Thyroid gland (tissue), 4 donors: ENCODE measurements around the gene SYT13. TPM values are rescaled to one million over a fixed set of nuclear protein-coding genes. Genes with fewer than 3 reads are reported as not detected.

Experiments used
- DNase-seq, 2 donors: peaks; one replicate each; pipeline ENCODE4 v3.0.0-alpha.2; 2019
- H3K27ac ChIP-seq, 3 donors: fragments of 200-600 bp; sonication (generic); 1 replicate in 2 of 3; 2 replicates in 1 of 3; pipeline ENCODE4 v1.5.1; 2016 to 2019; ENCODE audit warnings: mild to moderate bottlenecking in 1 of 3, moderate library complexity in 1 of 3
- H3K27me3 ChIP-seq: fragments of 200-600 bp; sonication (generic); one replicate; pipeline ENCODE4 v1.5.1; 2019
- H3K36me3 ChIP-seq, 2 donors: fragments of 200-600 bp; sonication (generic); one replicate each; pipeline ENCODE4 v1.5.1; 2016 to 2019
- H3K4me1 ChIP-seq, 2 donors: fragments of 200-600 bp; sonication (generic); one replicate each; pipeline ENCODE4 v1.5.1; 2017 to 2019
- H3K4me3 ChIP-seq, 3 donors: fragments of 200-600 bp; sonication (generic); replicated peaks in 1 of 3; 1 replicate in 2 of 3; 2 replicates in 1 of 3; pipeline ENCODE4 v1.5.1; 2016; ENCODE audit warnings: mild to moderate bottlenecking in 1 of 3
- H3K9me3 ChIP-seq: fragments of 200-600 bp; sonication (generic); one replicate; pipeline ENCODE4 v1.5.1; 2017
- POLR2A ChIP-seq, 2 donors: fragments of 450-650 bp; IDR thresholded peaks; one replicate each; pipeline ENCODE4 v1.6.1; 2017; ENCODE audit warnings: antibody characterized with exemption in 2 of 2, mild to moderate bottlenecking in 2 of 2, moderate library complexity in 1 of 2
- WGBS, 2 donors: methylation state at CpG; one replicate each; pipeline ENCODE4 v1.1.5; 2017; 5-methylcytosine and 5-hydroxymethylcytosine counted together
- intact Hi-C: fragments of 100-400 bp; cut with DNase I; formaldehyde crosslinking; loops from one replicate; pipeline ENCODE4 v1.15.1; 2023
- total RNA-seq, 4 donors: library from RNA; depleted of rRNA; stranded (reverse); fragments of >200 nt; gene quantifications; one replicate each; pipeline ENCODE4 v1.2.3, GENCODE V29; 2016
- TF ChIP-seq, protein P1 (sequence below), 6 experiments: fragments of 200-600 bp in 3 of 6; fragments of 450-650 bp in 3 of 6; sonication (generic) in 3 of 6; IDR thresholded peaks; one replicate each; pipeline ENCODE4 v1.5.1; 2016 to 2019; ENCODE audit warnings: antibody characterized with exemption in 6 of 6, mild to moderate bottlenecking in 2 of 6, inconsistent platforms in 1 of 6, moderate library complexity in 1 of 6

Gene SYT13
- total RNA-seq, 4 donors from 2014 or later = 1.6 to 12.7 (median 4.3) TPM

DNA sequence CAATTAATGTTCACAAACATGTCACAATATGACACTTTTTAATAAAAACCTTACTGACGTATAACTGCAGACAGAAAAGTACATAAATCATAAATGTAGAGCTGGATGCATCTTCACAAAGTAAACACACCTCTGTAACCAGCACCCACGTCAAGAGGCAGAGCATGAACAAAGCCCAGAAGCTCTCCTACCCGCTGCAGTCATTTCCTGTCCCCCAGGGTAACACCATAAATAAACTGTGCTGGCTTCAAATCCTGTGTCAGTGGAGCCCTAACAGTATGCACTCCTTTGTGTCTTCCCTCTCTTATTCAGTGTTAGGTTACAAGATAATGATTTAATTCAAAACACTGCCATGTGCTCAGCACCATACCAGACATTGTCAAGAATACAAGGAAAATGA, 5.7 kb downstream of the SYT13 start:
- Histone ChIP-seq H3K4me1 (peaks cover 3 to 7% of the 10 kb centered on the region in 2 donors), H3K36me3 (no peaks in the 10 kb centered on the region), H3K27ac (no peak overlapping the region), H3K9me3 (no peaks in the 10 kb centered on the region), H3K27me3 (no peaks in the 10 kb centered on the region), H3K4me3 (no peak overlapping the region)
- no peak for DNase-seq
- TF ChIP-seq, protein P1, sequence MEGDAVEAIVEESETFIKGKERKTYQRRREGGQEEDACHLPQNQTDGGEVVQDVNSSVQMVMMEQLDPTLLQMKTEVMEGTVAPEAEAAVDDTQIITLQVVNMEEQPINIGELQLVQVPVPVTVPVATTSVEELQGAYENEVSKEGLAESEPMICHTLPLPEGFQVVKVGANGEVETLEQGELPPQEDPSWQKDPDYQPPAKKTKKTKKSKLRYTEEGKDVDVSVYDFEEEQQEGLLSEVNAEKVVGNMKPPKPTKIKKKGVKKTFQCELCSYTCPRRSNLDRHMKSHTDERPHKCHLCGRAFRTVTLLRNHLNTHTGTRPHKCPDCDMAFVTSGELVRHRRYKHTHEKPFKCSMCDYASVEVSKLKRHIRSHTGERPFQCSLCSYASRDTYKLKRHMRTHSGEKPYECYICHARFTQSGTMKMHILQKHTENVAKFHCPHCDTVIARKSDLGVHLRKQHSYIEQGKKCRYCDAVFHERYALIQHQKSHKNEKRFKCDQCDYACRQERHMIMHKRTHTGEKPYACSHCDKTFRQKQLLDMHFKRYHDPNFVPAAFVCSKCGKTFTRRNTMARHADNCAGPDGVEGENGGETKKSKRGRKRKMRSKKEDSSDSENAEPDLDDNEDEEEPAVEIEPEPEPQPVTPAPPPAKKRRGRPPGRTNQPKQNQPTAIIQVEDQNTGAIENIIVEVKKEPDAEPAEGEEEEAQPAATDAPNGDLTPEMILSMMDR (IDR thresholded peaks at IDR 0.05) = no peak
- no peak for TF ChIP-seq POLR2A (IDR thresholded peaks at IDR 0.05)
- WGBS, 2 donors = 71 to 75% methylated on average over 3 of the region's 3 CpGs
- intact Hi-C loops = no loop called here

GRCh38 chr11:45279645-45280044, 6.5 kb downstream of the SYT13 start:
- H3K27ac ChIP-seq = no peak overlapping the region
- H3K4me1 ChIP-seq = peaks cover 3 to 4% of the 10 kb centered on the region in 2 donors
- H3K27me3 ChIP-seq = no peaks in the 10 kb centered on the region
- no peak overlapping the region for H3K4me3 ChIP-seq
- TF ChIP-seq POLR2A (IDR thresholded peaks at IDR 0.05) = no peak
- TF ChIP-seq, protein P1 (IDR thresholded peaks at IDR 0.05) = no peak
- WGBS, 2 donors = 94 to 97% methylated on average over 2 of the region's 2 CpGs
- no peaks in the 10 kb centered on the region for H3K36me3 ChIP-seq
- no peak for DNase-seq
- intact Hi-C loops = no loop called here
- no peaks in the 10 kb centered on the region for H3K9me3 ChIP-seq

DNA sequence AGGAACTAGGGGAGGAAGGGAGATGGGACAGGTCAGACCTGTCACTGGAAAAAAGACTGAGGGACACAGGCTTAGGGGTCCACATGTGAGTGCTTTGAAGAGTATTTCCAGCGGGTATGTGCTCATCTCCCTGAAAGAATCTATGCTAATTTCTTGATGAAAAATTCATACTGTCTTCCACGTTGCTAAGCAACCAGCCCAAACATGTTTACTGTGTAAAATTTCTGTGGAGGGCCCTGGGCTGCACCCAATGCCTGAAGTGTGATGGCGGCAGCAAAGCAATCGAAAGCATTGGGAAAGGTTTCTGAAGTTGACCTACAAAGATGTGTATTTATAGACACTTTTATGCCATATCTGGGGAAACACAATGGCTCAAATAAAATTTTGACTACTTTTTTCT, 7.4 kb downstream of the SYT13 start:
- H3K27ac ChIP-seq = no peak overlapping the region
- intact Hi-C loops = no loop called here
- peaks cover 3 to 4% of the 10 kb centered on the region in 2 donors for H3K4me1 ChIP-seq
- H3K36me3 ChIP-seq = no peaks in the 10 kb centered on the region
- H3K27me3 ChIP-seq = no peaks in the 10 kb centered on the region
- DNase-seq = no peak
- 90 to 98% methylated on average over 4 of the region's 4 CpGs for WGBS, 2 donors
- TF ChIP-seq, protein P1 (IDR thresholded peaks at IDR 0.05) = no peak
- no peak for TF ChIP-seq POLR2A (IDR thresholded peaks at IDR 0.05)
- H3K9me3 ChIP-seq = no peaks in the 10 kb centered on the region
- no peak overlapping the region for H3K4me3 ChIP-seq

DNA sequence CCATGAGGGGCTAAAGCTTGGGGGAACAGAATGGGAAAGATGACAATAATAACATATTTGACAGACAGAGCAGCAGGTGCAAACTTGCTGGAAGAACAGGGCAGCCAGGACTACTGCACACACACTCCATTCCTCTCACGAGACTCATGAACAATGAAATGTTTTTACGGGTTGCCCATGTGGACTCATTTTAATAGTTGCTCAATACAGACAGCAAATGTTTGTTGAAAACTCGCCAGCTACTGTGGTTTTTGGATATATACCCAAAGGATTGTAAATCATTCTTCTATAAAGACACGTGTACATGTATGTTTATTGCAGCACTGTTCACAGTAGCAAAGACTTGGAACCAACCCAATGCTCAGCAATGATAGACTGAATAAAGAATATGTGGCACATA, 10.3 kb downstream of the SYT13 start:
- DNase-seq = no peak
- H3K27ac ChIP-seq = no peak overlapping the region
- no peaks in the 10 kb centered on the region for H3K4me1 ChIP-seq
- 82 to 86% methylated on average over 4 of the region's 4 CpGs for WGBS, 2 donors
- no peaks in the 10 kb centered on the region for H3K36me3 ChIP-seq
- no peaks in the 10 kb centered on the region for H3K27me3 ChIP-seq
- no peak overlapping the region for H3K4me3 ChIP-seq
- TF ChIP-seq POLR2A (IDR thresholded peaks at IDR 0.05) = no peak
- TF ChIP-seq, protein P1 (IDR thresholded peaks at IDR 0.05) = no peak
- no peaks in the 10 kb centered on the region for H3K9me3 ChIP-seq
- intact Hi-C loops = no loop called here

- Histone ChIP-seq H3K4me3 (no peak overlapping the region), H3K9me3 (no peaks in the 10 kb centered on the region), H3K4me1 (no peaks in the 10 kb centered on the region), H3K27ac (no peak overlapping the region), H3K36me3 (no peaks in the 10 kb centered on the region), H3K27me3 (no peaks in the 10 kb centered on the region)
- WGBS, 2 donors = 65 to 67% methylated on average over 4 of the region's 4 CpGs
- no peak for DNase-seq
- no peak for TF ChIP-seq POLR2A (IDR thresholded peaks at IDR 0.05)
- TF ChIP-seq, protein P1 (IDR thresholded peaks at IDR 0.05) = no peak
- intact Hi-C loops = no loop called here
These were observed 11.9 kb downstream of the SYT13 start for GRCh38 chr11:45274206-45274605.
